IMR-90 (cell line): ENCODE results near the gene SMIM22. TPM values are rescaled to one million over a fixed set of nuclear protein-coding genes. Genes with fewer than 3 reads are reported as not detected.

Experiments
- ATAC-seq: fragments of 200-7000 bp; cut with Tn5 transposase; 2 replicates; pipeline ENCODE4 v1.9.1; 2020; ENCODE audit warnings: low read depth, mild to moderate bottlenecking, moderate library complexity
- BruUV-seq: library from RNA; stranded (reverse); fragments of 400-500 nt; replicated peaks from 2 replicates; lab custom pipeline; 2021; lab: Mats Ljungman, UMichigan
- CTCF ChIA-PET: fragments of 300-600 bp; formaldehyde crosslinking; extraction: SDS; loops from one replicate; lab custom pipeline; 2021; ENCODE audit warnings: antibody characterized with exemption; lab: Yijun Ruan, JAX
- POLR2A ChIA-PET: fragments of 300-600 bp; sonication (Branson Sonifier 250); formaldehyde crosslinking; loops from one replicate; lab custom pipeline; 2022; ENCODE audit warnings: antibody characterized with exemption; ENCODE audit not compliant: unreplicated experiment; lab: Charles Lee
- DNase-seq: peaks from one replicate; pipeline ENCODE4 v3.0.0; 2013
- H2AFZ ChIP-seq: replicated peaks from 2 replicates; pipeline ENCODE3; 2013; ENCODE audit warnings: low read length, mild to moderate bottlenecking; ENCODE audit not compliant: poor library complexity
- H2AK5ac ChIP-seq: 2 replicates; pipeline ENCODE4 v1.6.1; 2013; ENCODE audit warnings: low read depth, low read length, inconsistent platforms
- H2AK9ac ChIP-seq: replicated peaks from 2 replicates; pipeline ENCODE3; 2013; ENCODE audit warnings: mild to moderate bottlenecking, low read depth, low read length, moderate library complexity; ENCODE audit not compliant: poor library complexity
- H2BK120ac ChIP-seq: 2 replicates; pipeline ENCODE4 v1.6.1; 2013; ENCODE audit warnings: low read depth, low read length, inconsistent platforms
- H2BK15ac ChIP-seq: 3 replicates; pipeline ENCODE4 v1.6.1; 2013; ENCODE audit warnings: low read depth, low read length, inconsistent platforms
- H2BK20ac ChIP-seq: 2 replicates; pipeline ENCODE4 v1.6.1; 2013; ENCODE audit warnings: low read depth, mild to moderate bottlenecking, inconsistent platforms, low read length, moderate library complexity
- H2BK5ac ChIP-seq: 2 replicates; pipeline ENCODE4 v1.6.1; 2013; ENCODE audit warnings: mild to moderate bottlenecking, low read depth, low read length, inconsistent platforms; ENCODE audit not compliant: poor library complexity, severe bottlenecking
- H3K14ac ChIP-seq: replicated peaks from 2 replicates; pipeline ENCODE4 v1.6.1; 2013; ENCODE audit warnings: low read depth, low read length, inconsistent platforms
- H3K18ac ChIP-seq: 2 replicates; pipeline ENCODE4 v1.6.1; 2013; ENCODE audit warnings: low read depth, low read length, control low read depth
- H3K23ac ChIP-seq: 2 replicates; pipeline ENCODE4 v1.6.1; 2013; ENCODE audit warnings: low read depth, low read length, inconsistent platforms
- H3K27ac ChIP-seq: 2 replicates; pipeline ENCODE4 v1.5.1; 2013; ENCODE audit warnings: mild to moderate bottlenecking, control low read depth, low read length; ENCODE audit not compliant: insufficient read depth
- H3K27me3 ChIP-seq: 2 replicates; pipeline ENCODE4 v1.6.1; 2013; ENCODE audit warnings: low read length; ENCODE audit not compliant: control insufficient read depth, insufficient read depth
- H3K36me3 ChIP-seq: 2 replicates; pipeline ENCODE4 v1.6.1; 2013; ENCODE audit warnings: low read length, mixed read lengths; ENCODE audit not compliant: control insufficient read depth, insufficient read depth
- H3K4ac ChIP-seq: 2 replicates; pipeline ENCODE4 v1.6.1; 2013; ENCODE audit warnings: low read depth, low read length, inconsistent platforms
- H3K4me1 ChIP-seq: 2 replicates; pipeline ENCODE4 v1.6.1; 2013; ENCODE audit warnings: low read length, mixed read lengths; ENCODE audit not compliant: control insufficient read depth, insufficient read depth
- H3K4me2 ChIP-seq: 2 replicates; pipeline ENCODE4 v1.6.1; 2013; ENCODE audit warnings: low read depth, mild to moderate bottlenecking, control low read depth, low read length, moderate library complexity
- H3K4me3 ChIP-seq: 2 replicates; pipeline ENCODE4 v1.5.1; 2013; ENCODE audit warnings: low read depth, mild to moderate bottlenecking, control low read depth, low read length, moderate library complexity; ENCODE audit not compliant: insufficient read depth
- H3K56ac ChIP-seq: 2 replicates; pipeline ENCODE4 v1.6.1; 2013; ENCODE audit warnings: low read length, inconsistent platforms; ENCODE audit not compliant: insufficient read depth; ENCODE audit errors: extremely low read depth
- H3K79me1 ChIP-seq, 2 experiments: 2 replicates each; pipeline ENCODE4 v1.6.1; 2013; ENCODE audit warnings: low read length in 2 of 2, inconsistent platforms in 1 of 2, low read depth in 1 of 2
- H3K9ac ChIP-seq: 2 replicates; pipeline ENCODE4 v1.6.1; 2013; ENCODE audit warnings: low read depth, low read length, control low read depth
- H3K9me1 ChIP-seq: 2 replicates; pipeline ENCODE4 v1.6.1; 2013; ENCODE audit warnings: low read length, inconsistent platforms; ENCODE audit not compliant: insufficient read depth
- H3K9me3 ChIP-seq: 2 replicates; pipeline ENCODE4 v1.6.1; 2013; ENCODE audit warnings: low read length; ENCODE audit not compliant: control insufficient read depth, insufficient read depth
- H4K20me1 ChIP-seq: 2 replicates; pipeline ENCODE4 v1.6.1; 2013; ENCODE audit warnings: low read length, inconsistent platforms; ENCODE audit not compliant: insufficient read depth
- H4K5ac ChIP-seq: 2 replicates; pipeline ENCODE4 v1.6.1; 2013; ENCODE audit warnings: mild to moderate bottlenecking, low read depth, low read length, control low read depth
- H4K8ac ChIP-seq, 2 experiments: 2 replicates each; pipeline ENCODE4 v1.6.1; 2013; ENCODE audit warnings: low read depth in 2 of 2, low read length in 2 of 2, control low read depth in 1 of 2, inconsistent platforms in 1 of 2
- H4K91ac ChIP-seq: 2 replicates; pipeline ENCODE4 v1.6.1; 2013; ENCODE audit warnings: low read depth, low read length, inconsistent platforms; ENCODE audit not compliant: insufficient read depth
- CEBPB ChIP-seq: IDR thresholded peaks from 2 replicates; pipeline ENCODE4 v1.6.1; 2012; ENCODE audit warnings: low read depth, low read length, improper control_type of control experiment
- MAFK ChIP-seq: IDR thresholded peaks from 2 replicates; pipeline ENCODE4 v1.6.1; 2012; ENCODE audit warnings: low read depth, low read length, improper control_type of control experiment
- MAZ ChIP-seq: IDR thresholded peaks from 2 replicates; pipeline ENCODE4 v1.6.1; 2012; ENCODE audit warnings: low read depth, mild to moderate bottlenecking, low read length, improper control_type of control experiment, moderate library complexity, borderline replicate concordance
- NFE2L2 ChIP-seq: fragments of 150-350 bp; IDR thresholded peaks from 2 replicates; pipeline ENCODE4 v1.6.1; 2016; ENCODE audit warnings: low read depth, mild to moderate bottlenecking, low read length
- WGBS, 2 experiments: methylation state at CpG; one replicate each; pipeline versions ENCODE4 v1.1.5 to v1.1.7; 2013; ENCODE audit warnings: missing lambda C conversion rate in 2 of 2; ENCODE audit not compliant: insufficient read length in 1 of 2; ENCODE audit errors: extremely low coverage in 2 of 2; 5-methylcytosine and 5-hydroxymethylcytosine counted together
- dilution Hi-C: fragments of 300-500 bp; cut with HindIII; formaldehyde crosslinking; loops from one replicate; pipeline ENCODE4 v1.14.3; 2018; ENCODE audit warnings: low sequenced_read_pairs; ENCODE audit not compliant: unreplicated experiment
- in situ Hi-C: fragments of 300-500 bp; cut with MboI; formaldehyde crosslinking; loops from 3 replicates; pipeline ENCODE4 v1.14.3; 2019; ENCODE audit warnings: low sequenced_read_pairs, inconsistent platforms, mixed read lengths
- intact Hi-C: fragments of 100-400 bp; cut with micrococcal nuclease; formaldehyde crosslinking; loops from 2 replicates; pipeline ENCODE4 v1.10.0; 2022
- polyA plus RNA-seq, 3 experiments: library from polyadenylated mRNA; depleted of rRNA; stranded (reverse); fragments of >200 nt; gene quantifications; 2 replicates each; pipeline ENCODE4 v1.2.3, GENCODE V29; 2012; ENCODE audit warnings: low replicate concordance in 1 of 3
- total RNA-seq: library from RNA; depleted of rRNA; stranded (reverse); fragments of >200 nt; gene quantifications from 2 replicates; pipeline ENCODE4 v1.2.3, GENCODE V29; 2012
- TF ChIP-seq, protein P1 (sequence below): fragments of 150-350 bp; IDR thresholded peaks from 2 replicates; pipeline ENCODE4 v1.6.1; 2016; ENCODE audit warnings: low read depth, mild to moderate bottlenecking, low read length, moderate library complexity, borderline replicate concordance
- TF ChIP-seq, protein P2 (sequence below): conservative IDR thresholded peaks from 2 replicates; pipeline ENCODE4 v1.5.1; 2012; ENCODE audit warnings: mild to moderate bottlenecking, low read depth, low read length, improper control_type of control experiment
- TF ChIP-seq, protein P3 (sequence below): fragments of 150-350 bp; IDR thresholded peaks from 2 replicates; pipeline ENCODE4 v1.6.1; 2017; ENCODE audit warnings: mild to moderate bottlenecking, antibody characterized with exemption, low read length, low read depth

The SMIM22 gene
- total and polyA plus RNA-seq, 2 of the 4 experiments (the other 2 are of a cell fraction), result not detected

DNA sequence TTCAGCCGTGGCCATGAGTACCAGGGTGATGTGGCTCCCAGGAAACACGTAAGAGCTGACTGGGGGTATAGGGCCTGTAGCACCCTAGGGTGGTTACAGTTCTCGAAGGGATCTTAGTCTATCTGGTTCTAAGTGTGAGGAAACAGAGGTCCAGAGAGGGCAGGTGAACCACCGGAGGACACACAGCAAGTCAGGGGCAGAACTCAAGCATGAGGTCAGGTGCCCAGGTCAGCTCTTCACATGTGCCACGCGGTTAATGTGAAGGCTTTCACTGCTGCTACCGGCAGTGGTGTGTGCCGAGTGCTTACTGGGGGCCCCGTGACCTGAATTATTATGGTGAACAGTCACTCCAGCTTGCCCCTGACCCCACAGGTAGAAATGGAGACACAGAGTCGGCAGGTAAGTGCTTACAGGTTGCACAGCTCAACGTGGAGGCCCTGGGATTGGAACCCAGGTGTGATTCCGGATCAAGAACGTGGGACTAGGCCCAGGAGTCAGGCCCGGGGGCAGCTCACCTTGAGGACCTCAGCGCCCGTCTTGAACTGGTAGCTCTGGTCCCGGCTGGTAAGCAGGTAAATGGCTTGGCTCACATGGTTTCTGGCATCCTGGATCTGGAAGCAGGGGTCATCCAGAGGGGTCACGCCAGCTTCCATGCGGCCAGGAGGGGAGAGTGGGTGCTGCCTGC lies 4.1 kb downstream of the SMIM22 start:
- Histone ChIP-seq H4K20me1 (no peaks in the 10 kb centered on the region; the same call in 1 of the 2 replicates), H2BK5ac (no peak overlapping the region), H2BK120ac (no peak overlapping the region), H2AK9ac (no peak overlapping the region), H3K27me3 (no peaks in the 10 kb centered on the region), H3K36me3 (peaks cover 6% of the 10 kb centered on the region; the same call in 1 of the 2 replicates), H2AK5ac (no peak overlapping the region), H3K23ac (no peak overlapping the region), H3K27ac (no peak overlapping the region), H3K4me3 (no peak overlapping the region), H4K91ac (no peak overlapping the region), H4K8ac (no peak overlapping the region), H2BK20ac (no peak overlapping the region), H3K56ac (no peak overlapping the region), H3K18ac (no peak overlapping the region), H4K5ac (no peak overlapping the region), H3K4me2 (no peak overlapping the region), H2BK15ac (no peak overlapping the region), H3K14ac (no peak overlapping the region), H3K9me3 (no peaks in the 10 kb centered on the region), H3K4ac (no peak overlapping the region), H3K9ac (no peak overlapping the region), H3K9me1 (no peaks in the 10 kb centered on the region), H2AFZ (no peak overlapping the region), H3K4me1 (peaks cover 5% of the 10 kb centered on the region; the same call in 1 of the 2 replicates), H3K79me1 (0 out of 4 replicates have a peak, but pooled peaks cover 0 to 7% of the 10 kb centered on the region in 2 experiments)
- intact Hi-C loops, result no loop called here
- dilution Hi-C loops, result no loop called here
- in situ Hi-C loops, result no loop called here
- CTCF ChIA-PET, result no interaction called here
- no peak for ATAC-seq
- BruUV-seq, result no TSS peak
- DNase-seq, result no peak
- 93% methylated on average over 10 of the region's 19 CpGs; no CpG with 5 or more reads in 1 of the 2 experiments for WGBS, 2 experiments
- no peak for TF ChIP-seq MAZ
- TF ChIP-seq, protein P1, sequence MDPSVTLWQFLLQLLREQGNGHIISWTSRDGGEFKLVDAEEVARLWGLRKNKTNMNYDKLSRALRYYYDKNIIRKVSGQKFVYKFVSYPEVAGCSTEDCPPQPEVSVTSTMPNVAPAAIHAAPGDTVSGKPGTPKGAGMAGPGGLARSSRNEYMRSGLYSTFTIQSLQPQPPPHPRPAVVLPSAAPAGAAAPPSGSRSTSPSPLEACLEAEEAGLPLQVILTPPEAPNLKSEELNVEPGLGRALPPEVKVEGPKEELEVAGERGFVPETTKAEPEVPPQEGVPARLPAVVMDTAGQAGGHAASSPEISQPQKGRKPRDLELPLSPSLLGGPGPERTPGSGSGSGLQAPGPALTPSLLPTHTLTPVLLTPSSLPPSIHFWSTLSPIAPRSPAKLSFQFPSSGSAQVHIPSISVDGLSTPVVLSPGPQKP, result no peak
- TF ChIP-seq MAFK, result no peak
- TF ChIP-seq, protein P2, sequence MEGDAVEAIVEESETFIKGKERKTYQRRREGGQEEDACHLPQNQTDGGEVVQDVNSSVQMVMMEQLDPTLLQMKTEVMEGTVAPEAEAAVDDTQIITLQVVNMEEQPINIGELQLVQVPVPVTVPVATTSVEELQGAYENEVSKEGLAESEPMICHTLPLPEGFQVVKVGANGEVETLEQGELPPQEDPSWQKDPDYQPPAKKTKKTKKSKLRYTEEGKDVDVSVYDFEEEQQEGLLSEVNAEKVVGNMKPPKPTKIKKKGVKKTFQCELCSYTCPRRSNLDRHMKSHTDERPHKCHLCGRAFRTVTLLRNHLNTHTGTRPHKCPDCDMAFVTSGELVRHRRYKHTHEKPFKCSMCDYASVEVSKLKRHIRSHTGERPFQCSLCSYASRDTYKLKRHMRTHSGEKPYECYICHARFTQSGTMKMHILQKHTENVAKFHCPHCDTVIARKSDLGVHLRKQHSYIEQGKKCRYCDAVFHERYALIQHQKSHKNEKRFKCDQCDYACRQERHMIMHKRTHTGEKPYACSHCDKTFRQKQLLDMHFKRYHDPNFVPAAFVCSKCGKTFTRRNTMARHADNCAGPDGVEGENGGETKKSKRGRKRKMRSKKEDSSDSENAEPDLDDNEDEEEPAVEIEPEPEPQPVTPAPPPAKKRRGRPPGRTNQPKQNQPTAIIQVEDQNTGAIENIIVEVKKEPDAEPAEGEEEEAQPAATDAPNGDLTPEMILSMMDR, result no peak
- no peak for TF ChIP-seq NFE2L2
- TF ChIP-seq CEBPB, result no peak
- TF ChIP-seq, protein P3, sequence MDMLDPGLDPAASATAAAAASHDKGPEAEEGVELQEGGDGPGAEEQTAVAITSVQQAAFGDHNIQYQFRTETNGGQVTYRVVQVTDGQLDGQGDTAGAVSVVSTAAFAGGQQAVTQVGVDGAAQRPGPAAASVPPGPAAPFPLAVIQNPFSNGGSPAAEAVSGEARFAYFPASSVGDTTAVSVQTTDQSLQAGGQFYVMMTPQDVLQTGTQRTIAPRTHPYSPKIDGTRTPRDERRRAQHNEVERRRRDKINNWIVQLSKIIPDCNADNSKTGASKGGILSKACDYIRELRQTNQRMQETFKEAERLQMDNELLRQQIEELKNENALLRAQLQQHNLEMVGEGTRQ, result no peak
- POLR2A ChIA-PET, result no interaction called here
